ENCODE results near the gene CERKL.

Gene CERKL

DNA sequence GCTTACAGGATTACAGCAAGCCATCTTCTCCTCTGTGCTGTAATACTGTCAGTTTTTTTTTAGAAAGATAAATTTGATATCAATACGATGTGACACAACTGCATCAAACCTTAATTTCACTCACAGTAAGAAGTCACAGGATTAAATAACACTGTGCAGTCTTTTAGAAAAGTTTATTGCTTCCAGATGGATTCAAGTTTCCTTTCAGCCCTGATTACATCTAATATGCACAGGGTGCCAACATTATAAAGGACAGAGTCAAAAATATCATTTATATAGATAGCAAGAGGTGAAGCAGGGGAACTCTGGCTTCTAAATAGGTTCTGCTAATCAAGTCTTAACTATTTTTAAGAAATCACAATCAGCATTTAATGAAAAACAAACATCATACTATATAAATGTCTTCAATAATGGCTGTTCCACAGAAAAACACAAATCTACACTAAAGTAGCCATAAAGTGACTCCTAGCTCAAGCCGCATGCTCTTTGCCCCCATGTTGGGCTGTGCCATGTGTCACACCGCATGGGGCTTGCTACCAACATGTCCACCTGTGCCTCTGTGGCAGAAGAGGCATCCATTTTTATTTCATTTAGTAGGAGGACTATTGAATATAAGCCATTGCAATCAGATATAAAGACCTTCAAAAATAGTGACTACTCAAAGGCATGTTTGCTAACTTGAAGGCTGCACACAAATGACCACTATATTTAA, 35.0 kb downstream of the CERKL start:
- H3K9me3 Mint-ChIP-seq = no peaks in the 10 kb centered on the region
- H3K4me1 Mint-ChIP-seq = no peaks in the 10 kb centered on the region
- no peaks in the 10 kb centered on the region for H3K36me3 Mint-ChIP-seq
- H3K27me3 Mint-ChIP-seq = peaks cover 22% of the 10 kb centered on the region
- H3K27ac Mint-ChIP-seq = no peak overlapping the region
- H3K4me3 Mint-ChIP-seq = no peak overlapping the region
- ATAC-seq = no peak

DNA sequence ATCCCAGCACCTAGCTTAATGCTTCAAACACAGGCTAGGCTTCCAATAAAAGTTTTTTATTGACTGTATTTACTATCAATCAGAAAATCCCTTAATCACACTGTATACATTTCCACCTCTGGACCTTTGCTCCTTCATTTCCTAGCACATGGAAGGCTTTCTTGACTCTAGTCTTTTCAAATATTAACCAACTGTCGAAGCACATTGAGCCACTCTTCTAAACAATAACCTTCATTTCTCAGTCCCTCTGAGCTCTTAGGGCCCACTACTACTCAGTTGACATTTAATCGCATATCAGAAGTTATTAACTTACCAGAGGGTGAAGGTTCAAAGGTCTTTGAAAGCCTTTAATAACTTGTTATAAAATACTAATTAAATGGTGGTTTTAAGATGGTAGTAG, 37.4 kb downstream of the CERKL start:
- Mint-ChIP-seq H3K27me3 (peaks cover 14% of the 10 kb centered on the region), H3K36me3 (no peaks in the 10 kb centered on the region), H3K27ac (no peak overlapping the region), H3K4me1 (no peaks in the 10 kb centered on the region), H3K4me3 (no peak overlapping the region), H3K9me3 (no peaks in the 10 kb centered on the region)
- no peak for ATAC-seq

DNA sequence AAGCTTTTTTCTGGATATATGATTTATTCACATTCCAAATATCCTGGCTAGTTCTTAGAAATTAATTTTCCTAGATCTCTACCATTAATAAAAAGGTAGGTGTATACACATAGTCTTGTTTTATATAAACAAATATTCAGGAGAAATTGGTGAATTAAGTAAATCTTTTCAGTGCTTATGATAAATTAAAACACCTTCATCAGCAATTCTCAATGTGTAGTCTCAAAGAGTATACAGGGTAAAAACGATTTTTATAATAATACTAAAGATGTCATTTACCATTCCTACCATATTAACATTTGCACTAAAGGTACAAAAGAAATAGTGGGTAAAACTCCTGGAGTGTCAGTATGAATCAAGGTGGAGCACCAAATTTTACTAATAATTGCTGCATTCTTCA, 40.2 kb downstream of the CERKL start:
- Mint-ChIP-seq H3K9me3 (no peaks in the 10 kb centered on the region), H3K4me3 (no peak overlapping the region), H3K36me3 (no peaks in the 10 kb centered on the region), H3K27ac (no peak overlapping the region), H3K27me3 (peaks cover 7% of the 10 kb centered on the region), H3K4me1 (no peaks in the 10 kb centered on the region)
- ATAC-seq = no peak

DNA sequence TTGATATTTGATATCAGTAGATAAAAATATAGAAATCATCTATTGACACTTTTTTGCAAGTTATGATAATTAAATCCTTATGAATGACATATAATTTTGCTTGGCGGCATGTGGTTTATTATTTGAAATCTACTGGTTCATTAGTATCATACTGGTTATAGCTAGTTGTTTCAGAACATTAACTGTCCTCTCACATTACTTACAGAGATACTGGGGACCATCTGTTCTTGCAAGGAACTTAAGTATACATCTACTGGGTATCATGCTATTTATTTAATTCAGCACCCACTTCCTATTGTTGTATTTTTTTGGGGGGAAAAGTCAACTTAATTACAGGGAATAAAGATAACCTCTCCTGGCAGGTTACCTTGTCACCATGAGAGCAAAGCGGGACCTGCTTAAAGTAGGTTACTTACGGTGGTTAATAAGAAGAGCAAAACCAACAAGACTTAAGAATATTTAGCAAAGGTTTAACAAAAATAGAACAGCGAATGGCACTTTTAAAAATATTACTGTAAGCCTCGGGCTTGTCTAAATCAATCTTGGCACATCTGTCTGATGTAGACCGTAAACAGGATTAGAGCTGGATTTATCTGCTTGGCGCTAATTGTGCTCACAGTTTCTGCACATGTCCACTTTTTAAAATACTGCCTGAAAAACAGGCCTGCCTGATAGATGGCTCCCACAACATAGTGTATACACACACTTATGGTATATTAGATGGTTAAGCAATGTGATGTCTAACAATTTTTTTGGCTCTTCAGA, 41.8 kb downstream of the CERKL start:
- Mint-ChIP-seq H3K4me1 (no peaks in the 10 kb centered on the region), H3K27ac (no peak overlapping the region), H3K9me3 (no peaks in the 10 kb centered on the region), H3K36me3 (no peaks in the 10 kb centered on the region), H3K4me3 (no peak overlapping the region), H3K27me3 (peaks cover 7% of the 10 kb centered on the region)
- no peak for ATAC-seq

DNA sequence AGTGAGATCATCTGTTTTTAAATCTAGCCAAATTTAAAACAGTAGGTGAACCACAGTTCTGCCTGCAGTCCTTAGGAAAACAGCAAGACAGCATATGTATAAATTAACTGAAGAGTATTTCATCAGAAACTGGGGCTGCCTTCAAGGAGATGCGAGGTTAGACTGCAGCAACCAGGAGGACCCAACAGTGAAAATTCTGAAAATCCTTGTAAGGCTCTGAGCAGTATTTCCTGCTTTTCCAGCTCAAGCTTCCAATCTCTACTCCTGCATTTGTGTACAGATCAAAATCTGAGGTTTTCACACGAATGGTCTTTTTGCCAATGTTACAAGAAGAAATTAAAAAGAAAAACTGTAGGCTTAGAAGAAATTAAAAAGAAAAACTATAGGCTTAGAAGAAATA, 43.7 kb downstream of the CERKL start:
- Mint-ChIP-seq H3K4me1 (no peaks in the 10 kb centered on the region), H3K36me3 (no peaks in the 10 kb centered on the region), H3K4me3 (no peak overlapping the region), H3K27ac (no peak overlapping the region), H3K27me3 (peaks cover 7% of the 10 kb centered on the region), H3K9me3 (no peaks in the 10 kb centered on the region)
- no peak for ATAC-seq

DNA sequence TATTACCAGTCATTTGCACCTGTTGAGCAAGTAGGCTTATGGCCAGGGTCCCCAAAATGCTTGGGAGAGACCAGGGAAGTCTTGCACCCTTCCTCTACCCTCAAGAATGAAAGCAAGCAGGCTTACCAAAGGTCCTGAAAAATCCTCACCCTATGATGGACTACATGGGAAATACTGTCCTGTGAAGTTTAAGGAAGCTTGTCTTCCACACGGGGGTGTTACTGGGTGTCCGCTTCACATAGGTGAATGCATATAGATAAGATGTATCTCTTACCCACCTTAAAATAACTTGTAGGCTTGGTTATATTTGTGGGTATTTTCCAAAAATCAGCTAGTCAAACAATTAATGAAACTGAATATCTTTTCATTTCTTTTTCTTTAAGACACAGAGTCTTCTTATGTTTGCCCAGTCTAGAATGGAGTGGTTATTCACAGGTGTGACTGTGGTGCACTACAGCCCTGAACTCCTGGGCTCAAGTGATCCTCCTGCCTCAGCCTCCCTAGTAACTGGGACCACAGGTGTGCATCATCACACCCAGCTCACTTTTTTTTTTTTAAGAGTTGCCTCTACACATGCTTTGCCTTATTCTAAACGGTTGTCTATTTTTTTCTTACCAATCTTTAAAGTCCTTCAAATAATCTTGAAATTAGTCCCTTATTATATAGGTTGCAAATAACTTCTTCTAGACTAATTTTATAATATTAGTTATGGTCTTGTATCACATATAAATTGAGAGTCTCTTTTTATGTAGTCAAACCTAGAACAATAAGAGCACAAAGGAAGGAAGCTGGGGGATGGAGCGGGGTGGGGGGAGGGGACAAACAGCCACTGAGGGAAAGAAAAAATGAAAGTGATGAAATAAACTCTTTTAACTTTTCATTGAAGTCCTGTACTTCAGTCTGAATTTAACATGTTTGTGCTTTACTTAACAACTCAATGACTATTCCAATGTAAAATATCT, 49.0 kb downstream of the CERKL start:
- Mint-ChIP-seq H3K27ac (no peak overlapping the region), H3K4me3 (no peak overlapping the region), H3K36me3 (no peaks in the 10 kb centered on the region), H3K9me3 (peaks cover 7% of the 10 kb centered on the region), H3K4me1 (peaks cover 5% of the 10 kb centered on the region), H3K27me3 (peaks cover 45% of the 10 kb centered on the region)
- no peak for ATAC-seq

DNA sequence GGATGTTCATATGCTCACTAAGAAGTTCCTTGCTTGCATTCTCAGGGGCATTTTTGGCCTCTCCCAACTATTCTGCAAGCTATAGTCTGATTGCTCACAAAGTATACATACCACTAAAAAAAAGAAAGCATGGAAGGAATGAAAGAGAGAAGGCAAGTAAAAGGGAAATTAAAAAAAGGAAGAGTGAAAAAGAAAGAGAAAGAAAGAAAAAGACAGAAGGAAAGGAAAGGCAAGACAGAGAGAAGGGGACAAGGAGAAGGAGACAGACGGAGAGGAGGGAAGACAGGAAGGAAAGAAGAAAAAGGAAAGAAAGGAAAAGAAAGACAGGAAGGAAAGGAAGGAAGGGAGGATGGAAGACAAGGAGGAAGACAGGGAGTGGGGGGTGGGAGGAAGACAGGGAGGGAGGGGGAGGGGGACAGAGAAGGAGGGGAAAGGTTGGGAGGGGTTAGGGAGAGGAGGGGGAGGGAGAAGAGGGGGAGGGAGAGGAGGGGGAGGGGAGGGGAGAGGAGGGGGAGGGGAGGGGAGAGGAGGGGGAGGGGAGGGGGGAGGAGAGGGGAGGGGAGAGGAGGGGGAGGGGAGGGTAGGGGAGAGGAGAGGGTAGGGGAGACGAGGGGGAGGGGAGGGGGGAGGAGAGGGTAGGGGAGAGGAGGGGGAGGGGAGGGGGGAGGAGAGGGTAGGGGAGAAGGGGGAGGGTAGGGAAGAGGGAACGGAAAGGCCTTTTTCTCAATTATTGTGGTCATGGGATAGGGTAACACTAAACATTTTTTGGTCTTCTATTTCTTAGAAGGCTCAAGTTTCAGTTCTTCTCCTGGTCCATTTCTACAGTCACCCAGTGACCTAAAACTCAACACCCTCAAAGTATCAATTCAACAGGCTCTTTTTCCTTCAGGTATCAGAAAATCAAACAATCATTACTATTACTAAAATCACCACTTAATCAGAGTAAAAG, 50.7 kb downstream of the CERKL start:
- Mint-ChIP-seq H3K9me3 (peaks cover 7% of the 10 kb centered on the region), H3K36me3 (no peaks in the 10 kb centered on the region), H3K27ac (no peak overlapping the region), H3K4me3 (no peak overlapping the region), H3K27me3 (peaks cover 45% of the 10 kb centered on the region), H3K4me1 (peaks cover 5% of the 10 kb centered on the region)
- ATAC-seq = no peak

DNA sequence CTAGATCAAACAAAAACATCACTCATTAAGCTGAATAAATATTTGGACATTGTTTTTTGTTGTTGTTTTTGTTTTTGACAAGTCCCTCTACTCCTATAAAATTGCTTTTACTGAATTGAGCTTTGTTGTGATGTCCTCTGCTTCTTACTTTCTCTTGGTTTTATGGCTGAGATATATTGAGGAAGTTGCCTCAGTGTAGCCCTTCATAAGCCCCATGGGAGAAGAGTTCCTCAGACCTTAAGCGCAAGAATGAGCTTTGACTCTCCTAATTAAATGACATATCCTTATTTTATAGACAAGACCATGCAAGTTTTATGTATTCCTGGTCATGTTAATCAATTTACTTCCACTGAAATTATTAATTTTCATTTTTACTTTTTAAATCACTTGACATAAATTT, 54.9 kb downstream of the CERKL start:
- Mint-ChIP-seq H3K36me3 (no peaks in the 10 kb centered on the region), H3K4me1 (peaks cover 5% of the 10 kb centered on the region), H3K4me3 (no peak overlapping the region), H3K27ac (no peak overlapping the region), H3K9me3 (peaks cover 7% of the 10 kb centered on the region), H3K27me3 (peaks cover 35% of the 10 kb centered on the region)
- ATAC-seq = no peak

DNA sequence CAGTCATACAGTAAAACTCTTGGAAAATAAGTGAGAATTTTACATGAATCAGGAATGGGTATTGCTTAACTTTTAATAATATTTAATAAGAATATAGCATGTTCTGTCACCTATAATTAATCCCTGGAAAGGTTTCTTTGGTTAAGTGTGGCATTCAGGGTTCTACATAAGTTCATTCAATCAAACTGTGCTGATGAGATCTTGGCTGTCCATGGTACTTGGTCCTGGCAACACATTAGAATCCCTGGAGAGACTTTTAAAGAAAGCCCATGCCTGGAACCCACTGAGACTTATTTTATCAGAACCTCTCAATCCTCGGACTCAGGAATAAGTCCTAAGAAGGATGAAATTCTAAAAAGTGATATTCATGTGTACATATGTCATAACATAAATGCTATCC, 60.3 kb downstream of the CERKL start:
- Mint-ChIP-seq H3K27me3 (peaks cover 13% of the 10 kb centered on the region), H3K4me3 (no peak overlapping the region), H3K9me3 (no peaks in the 10 kb centered on the region), H3K27ac (no peak overlapping the region), H3K4me1 (no peaks in the 10 kb centered on the region), H3K36me3 (no peaks in the 10 kb centered on the region)
- no peak for ATAC-seq

DNA sequence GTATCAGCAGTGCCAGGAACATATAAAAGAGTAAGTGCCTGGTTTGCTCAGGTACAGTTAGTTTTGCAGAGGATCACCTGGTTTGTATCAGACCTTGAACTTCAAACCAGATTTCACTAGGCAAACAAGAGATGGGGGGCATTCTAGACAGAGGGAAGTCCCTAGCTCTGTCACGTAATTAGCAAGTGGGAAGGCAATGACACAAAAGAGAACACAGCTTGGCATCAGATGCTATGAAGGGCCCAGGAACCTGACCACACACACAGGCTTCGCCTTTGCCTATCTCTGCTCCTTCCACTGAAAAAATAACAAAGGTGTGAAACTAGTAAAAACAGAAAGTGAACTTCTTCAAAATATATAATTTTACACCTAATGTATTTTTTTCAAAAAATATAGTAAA, 62.6 kb downstream of the CERKL start:
- no peak overlapping the region for H3K27ac Mint-ChIP-seq
- no peak overlapping the region for H3K4me3 Mint-ChIP-seq
- no peaks in the 10 kb centered on the region for H3K4me1 Mint-ChIP-seq
- no peaks in the 10 kb centered on the region for H3K36me3 Mint-ChIP-seq
- peaks cover 13% of the 10 kb centered on the region for H3K27me3 Mint-ChIP-seq
- no peaks in the 10 kb centered on the region for H3K9me3 Mint-ChIP-seq
- ATAC-seq = no peak

DNA sequence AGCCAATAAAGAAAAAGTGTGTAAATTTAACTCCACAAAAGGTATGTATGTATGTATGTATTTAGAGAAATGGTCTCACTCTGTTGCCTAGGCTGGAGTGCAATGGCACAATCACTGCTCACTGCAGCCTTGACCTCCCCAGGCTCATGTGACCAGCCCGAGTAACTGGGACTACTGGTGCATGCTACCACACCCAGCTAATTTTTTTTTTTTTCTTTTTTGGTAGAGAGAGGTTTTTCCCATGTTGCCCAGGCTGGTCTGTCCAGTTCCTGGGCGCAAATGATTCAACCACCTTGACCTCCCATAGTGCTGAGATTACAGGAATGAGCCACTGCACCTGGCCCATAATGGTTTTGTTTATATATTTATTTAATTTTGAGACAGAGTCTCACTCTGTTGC, 67.1 kb downstream of the CERKL start:
- Mint-ChIP-seq H3K27me3 (peaks cover 30% of the 10 kb centered on the region), H3K4me3 (no peak overlapping the region), H3K36me3 (no peaks in the 10 kb centered on the region), H3K4me1 (peaks cover 17% of the 10 kb centered on the region), H3K27ac (no peak overlapping the region), H3K9me3 (no peaks in the 10 kb centered on the region)
- no peak for ATAC-seq

DNA sequence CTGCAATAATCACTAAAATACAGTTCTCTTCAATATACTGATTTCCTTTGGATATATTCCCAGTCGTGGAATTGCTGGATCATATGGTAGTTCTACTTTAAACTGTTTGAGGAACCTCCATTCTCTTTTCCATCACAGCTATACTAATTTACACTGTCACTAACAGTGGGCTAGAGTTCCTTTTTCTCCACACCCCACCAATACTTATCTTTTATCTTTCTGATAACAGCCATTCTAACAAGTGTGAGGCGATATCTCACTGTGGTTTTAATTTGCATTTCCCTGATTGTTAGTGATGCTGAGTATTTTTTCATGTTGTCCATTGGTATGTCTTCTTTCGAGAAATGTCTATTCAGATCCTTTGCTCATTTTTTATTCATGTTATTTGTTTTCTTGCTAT, 68.4 kb downstream of the CERKL start:
- no peaks in the 10 kb centered on the region for H3K9me3 Mint-ChIP-seq
- ATAC-seq = no peak
- H3K4me3 Mint-ChIP-seq = no peak overlapping the region
- no peak overlapping the region for H3K27ac Mint-ChIP-seq
- H3K36me3 Mint-ChIP-seq = no peaks in the 10 kb centered on the region
- H3K4me1 Mint-ChIP-seq = peaks cover 17% of the 10 kb centered on the region
- peaks cover 37% of the 10 kb centered on the region for H3K27me3 Mint-ChIP-seq

DNA sequence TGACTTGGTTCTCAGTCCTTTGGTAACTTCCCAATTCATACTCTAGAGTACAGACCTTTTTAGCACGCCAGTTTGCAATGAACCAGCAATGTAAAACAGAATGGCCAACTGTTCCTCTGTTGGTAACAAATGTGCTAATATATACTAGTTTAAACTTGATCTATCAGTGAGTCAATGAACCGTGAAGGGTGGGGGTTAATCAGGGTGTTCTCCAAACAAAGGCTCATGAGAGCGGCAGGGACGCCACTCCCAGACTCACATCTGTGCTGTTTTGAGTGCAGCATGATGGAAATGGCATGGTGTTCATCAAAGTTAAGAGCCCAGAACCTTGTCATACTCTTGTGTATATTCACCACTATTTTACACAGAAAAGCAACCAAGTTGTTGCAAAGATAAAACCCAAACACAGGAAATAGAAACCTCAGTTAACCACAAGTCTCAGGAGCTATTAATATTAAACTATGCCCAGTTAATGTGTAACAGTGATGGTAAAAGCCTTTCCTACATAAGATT, 70.3 kb downstream of the CERKL start:
- peaks cover 17% of the 10 kb centered on the region for H3K4me1 Mint-ChIP-seq
- H3K9me3 Mint-ChIP-seq = no peaks in the 10 kb centered on the region
- H3K36me3 Mint-ChIP-seq = no peaks in the 10 kb centered on the region
- H3K27ac Mint-ChIP-seq = peak overlapping the region; percentile 53
- H3K27me3 Mint-ChIP-seq = peaks cover 40% of the 10 kb centered on the region
- no peak overlapping the region for H3K4me3 Mint-ChIP-seq
- peak; percentile 64 for ATAC-seq

DNA sequence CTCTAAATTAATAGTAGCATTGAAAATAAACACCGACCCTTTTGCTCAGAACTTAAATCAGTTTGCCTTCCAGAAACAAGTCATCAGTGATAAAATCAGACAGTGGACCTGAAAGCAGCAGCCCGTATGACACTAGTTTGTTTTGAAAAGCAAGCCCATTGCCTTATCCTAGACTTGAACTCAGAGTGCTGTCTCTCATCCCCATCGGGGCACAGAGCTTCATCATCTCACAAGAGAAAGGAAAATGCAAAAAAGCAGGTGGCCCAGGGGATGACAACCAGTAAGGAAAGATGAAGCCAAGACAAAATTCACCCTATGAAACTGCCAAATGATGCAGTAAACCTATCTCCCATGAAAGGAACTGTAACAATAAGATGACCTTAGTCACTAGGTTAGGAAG, 71.2 kb downstream of the CERKL start:
- Mint-ChIP-seq H3K4me3 (no peak overlapping the region), H3K27me3 (peaks cover 41% of the 10 kb centered on the region), H3K36me3 (no peaks in the 10 kb centered on the region), H3K9me3 (no peaks in the 10 kb centered on the region), H3K27ac (peak overlapping the region; percentile 53), H3K4me1 (peaks cover 17% of the 10 kb centered on the region)
- no peak for ATAC-seq

Measured in stimulated activated memory B cell treated with anti-CD40 and anti-IgM and Interleukin-4, amounts not matched to agents 10 μg/mL and 1 μg/mL and 100 μg/mL, for 72 hours (primary cell).